Astrocyte of the cerebellum (primary cell): ENCODE results near the gene KIRREL2.

Experiments
- DNase-seq: peaks from one replicate; pipeline ENCODE4 v3.0.0-alpha.2; 2011; ENCODE audit warnings: low read depth
- H3K4me3 ChIP-seq: 2 replicates; pipeline ENCODE4 v1.5.1; 2011; ENCODE audit warnings: mild to moderate bottlenecking, low read depth, low read length, moderate library complexity
- CTCF ChIP-seq: IDR thresholded peaks from 2 replicates; pipeline ENCODE4 v1.5.1; 2012; ENCODE audit warnings: low read length, low read depth, moderate library complexity, mild to moderate bottlenecking; ENCODE audit errors: missing control alignments
- in situ Hi-C: cut with HindIII; loops from 2 replicates; pipeline ENCODE4 v1.10.0; 2017; ENCODE audit warnings: low sequenced_read_pairs

Gene KIRREL2

GRCh38 chr19:35882114-35882832 is 25.6 kb downstream of the KIRREL2 start:
- no peak overlapping the region for H3K4me3 ChIP-seq
- peak; percentile 56 for DNase-seq
- in situ Hi-C loops = no loop called here
- peak; percentile 34 for TF ChIP-seq CTCF

- in situ Hi-C loops = no loop called here
- no peak for DNase-seq
- H3K4me3 ChIP-seq = no peak overlapping the region
- TF ChIP-seq CTCF = no peak
Measured at GRCh38 chr19:35883882-35884281, 27.2 kb downstream of the KIRREL2 start.

GRCh38 chr19:35885225-35885738 is 28.6 kb downstream of the KIRREL2 start:
- in situ Hi-C loops = no loop called here
- TF ChIP-seq CTCF = no peak
- H3K4me3 ChIP-seq = no peak overlapping the region
- DNase-seq = no peak

GRCh38 chr19:35885904-35886303 is 29.2 kb downstream of the KIRREL2 start:
- no peak overlapping the region for H3K4me3 ChIP-seq
- TF ChIP-seq CTCF = no peak
- no peak for DNase-seq
- in situ Hi-C loops = no loop called here

- H3K4me3 ChIP-seq = no peak overlapping the region
- no peak for DNase-seq
- TF ChIP-seq CTCF = no peak
- in situ Hi-C loops = no loop called here
Measured at GRCh38 chr19:35887197-35887596, 30.5 kb downstream of the KIRREL2 start.

GRCh38 chr19:35888398-35888797 is 31.7 kb downstream of the KIRREL2 start:
- no peak for DNase-seq
- in situ Hi-C loops = no loop called here
- no peak for TF ChIP-seq CTCF
- H3K4me3 ChIP-seq = no peak overlapping the region
